Breast epithelium (tissue), 3 donors: ENCODE data around the gene FNDC11.
A peak's percentile ranks its signal among the peaks of the same experiment; 100 is the strongest.

Experiments used
- CTCF ChIP-seq, 3 donors: fragments of 450-650 bp; IDR thresholded peaks; one replicate each; pipeline ENCODE4 v1.5.1; 2016 to 2017; ENCODE audit warnings: antibody characterized with exemption in 3 of 3, mild to moderate bottlenecking in 3 of 3, moderate library complexity in 3 of 3
- POLR2A ChIP-seq: fragments of 450-650 bp; IDR thresholded peaks from one replicate; pipeline ENCODE4 v1.6.1; 2016; ENCODE audit warnings: antibody characterized with exemption, mild to moderate bottlenecking, moderate library complexity

GRCh38 chr20:63580796-63581461, 27.0 kb downstream of the FNDC11 start:
- TF ChIP-seq CTCF (IDR thresholded peaks at IDR 0.05) (peak in 2 of 3 donors; percentile 38 to 43), POLR2A (no peak)
